Pons (tissue), 1 donor: ENCODE results near the gene GPX2.

Experiments
- DNase-seq: peaks from one replicate; pipeline ENCODE4 v3.0.0-alpha.2; 2016; ENCODE audit warnings: low spot score

Gene GPX2

GRCh38 chr14:64958743-64959142 lies 16.2 kb upstream of the GPX2 start:
- no peak for DNase-seq

GRCh38 chr14:64958201-64958600 lies 15.7 kb upstream of the GPX2 start:
- no peak for DNase-seq

- DNase-seq: no peak
Measured at GRCh38 chr14:64956697-64957406, 14.3 kb upstream of the GPX2 start.

- no peak for DNase-seq
Measured at GRCh38 chr14:64955297-64955696, 12.8 kb upstream of the GPX2 start.

- no peak for DNase-seq
Measured at GRCh38 chr14:64954491-64955240, 12.1 kb upstream of the GPX2 start.

GRCh38 chr14:64953661-64954060 lies 11.1 kb upstream of the GPX2 start:
- no peak for DNase-seq

GRCh38 chr14:64953310-64953654 lies 10.7 kb upstream of the GPX2 start:
- no peak for DNase-seq

GRCh38 chr14:64952598-64953309 lies 10.2 kb upstream of the GPX2 start:
- DNase-seq: no peak

- no peak for DNase-seq
Measured at GRCh38 chr14:64951724-64952123, 9.2 kb upstream of the GPX2 start.

- DNase-seq: no peak
Measured at GRCh38 chr14:64951291-64951690, 8.7 kb upstream of the GPX2 start.

GRCh38 chr14:64950889-64951288 lies 8.3 kb upstream of the GPX2 start:
- DNase-seq: no peak

GRCh38 chr14:64948612-64949210 lies 6.2 kb upstream of the GPX2 start:
- DNase-seq: no peak

GRCh38 chr14:64947710-64948611 lies 5.4 kb upstream of the GPX2 start:
- no peak for DNase-seq

GRCh38 chr14:64946310-64947045 lies 3.9 kb upstream of the GPX2 start:
- DNase-seq: no peak

GRCh38 chr14:64945431-64946178 lies 3.1 kb upstream of the GPX2 start:
- no peak for DNase-seq

- DNase-seq: no peak
Measured at GRCh38 chr14:64944861-64945260, 2.3 kb upstream of the GPX2 start.

GRCh38 chr14:64944041-64944440 lies 1.5 kb upstream of the GPX2 start:
- no peak for DNase-seq

- no peak for DNase-seq
Measured at GRCh38 chr14:64943556-64943955, 1.0 kb upstream of the GPX2 start.

- DNase-seq: no peak
Measured at GRCh38 chr14:64940336-64940910, 2.1 kb downstream of the GPX2 start.

GRCh38 chr14:64939817-64940190 lies 2.7 kb downstream of the GPX2 start:
- no peak for DNase-seq
